OCI-LY1 (cell line): ENCODE measurements around the gene MAPK7.

Source experiments
- EZH2 ChIP-seq: fragments of 200-600 bp; sonication (generic), shearing (Covaris generic); IDR thresholded peaks from 2 replicates; pipeline ENCODE4 v1.8.0; 2017; ENCODE audit warnings: borderline replicate concordance, mixed run types, mild to moderate bottlenecking, antibody characterized with exemption, low read length, moderate library complexity, mixed read lengths
- TF ChIP-seq, protein P1 (sequence below): fragments of 200-600 bp; sonication (generic), shearing (Covaris generic); IDR thresholded peaks from 2 replicates; pipeline ENCODE4 v1.5.1; 2017; ENCODE audit warnings: mild to moderate bottlenecking, antibody characterized with exemption, low read length, moderate library complexity, mixed read lengths

DNA sequence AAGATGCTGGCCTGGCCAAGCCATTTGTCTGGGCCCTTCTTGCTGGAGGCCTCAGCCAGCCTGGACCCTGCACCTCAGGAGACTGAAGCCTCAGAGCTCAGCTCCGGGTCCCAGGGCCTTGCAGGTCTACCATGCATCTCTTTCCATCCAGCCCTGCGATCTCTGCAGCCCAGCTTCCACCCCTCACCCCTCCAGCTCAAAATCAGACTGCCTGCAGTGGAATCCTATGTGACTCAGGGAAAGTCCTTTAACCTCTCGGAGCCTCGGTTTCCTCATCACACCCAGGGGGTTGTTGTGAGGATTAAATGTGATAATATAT, 12.8 kb upstream of the MAPK7 start:
- TF ChIP-seq, protein P1, sequence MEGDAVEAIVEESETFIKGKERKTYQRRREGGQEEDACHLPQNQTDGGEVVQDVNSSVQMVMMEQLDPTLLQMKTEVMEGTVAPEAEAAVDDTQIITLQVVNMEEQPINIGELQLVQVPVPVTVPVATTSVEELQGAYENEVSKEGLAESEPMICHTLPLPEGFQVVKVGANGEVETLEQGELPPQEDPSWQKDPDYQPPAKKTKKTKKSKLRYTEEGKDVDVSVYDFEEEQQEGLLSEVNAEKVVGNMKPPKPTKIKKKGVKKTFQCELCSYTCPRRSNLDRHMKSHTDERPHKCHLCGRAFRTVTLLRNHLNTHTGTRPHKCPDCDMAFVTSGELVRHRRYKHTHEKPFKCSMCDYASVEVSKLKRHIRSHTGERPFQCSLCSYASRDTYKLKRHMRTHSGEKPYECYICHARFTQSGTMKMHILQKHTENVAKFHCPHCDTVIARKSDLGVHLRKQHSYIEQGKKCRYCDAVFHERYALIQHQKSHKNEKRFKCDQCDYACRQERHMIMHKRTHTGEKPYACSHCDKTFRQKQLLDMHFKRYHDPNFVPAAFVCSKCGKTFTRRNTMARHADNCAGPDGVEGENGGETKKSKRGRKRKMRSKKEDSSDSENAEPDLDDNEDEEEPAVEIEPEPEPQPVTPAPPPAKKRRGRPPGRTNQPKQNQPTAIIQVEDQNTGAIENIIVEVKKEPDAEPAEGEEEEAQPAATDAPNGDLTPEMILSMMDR: no peak
- TF ChIP-seq EZH2: no peak
